ENCODE results near the gene THSD8.
"Not testable (repeated sequence)": the region's sequence is repeated elsewhere in the genome, so short reads cannot be mapped to it uniquely, and the experiment has no call there.

Gene THSD8

GRCh38 chr19:12825254-12826131 is 23.6 kb downstream of the THSD8 start:
- DNase-seq, result peak; percentile 67

GRCh38 chr19:12828494-12828893 is 26.6 kb downstream of the THSD8 start:
- DNase-seq, result no peak

- DNase-seq, result no peak
These were observed 31.5 kb downstream of the THSD8 start for GRCh38 chr19:12833418-12833737.

- peak; percentile 28 for DNase-seq
These were observed 32.1 kb downstream of the THSD8 start for GRCh38 chr19:12833738-12834565.

DNA sequence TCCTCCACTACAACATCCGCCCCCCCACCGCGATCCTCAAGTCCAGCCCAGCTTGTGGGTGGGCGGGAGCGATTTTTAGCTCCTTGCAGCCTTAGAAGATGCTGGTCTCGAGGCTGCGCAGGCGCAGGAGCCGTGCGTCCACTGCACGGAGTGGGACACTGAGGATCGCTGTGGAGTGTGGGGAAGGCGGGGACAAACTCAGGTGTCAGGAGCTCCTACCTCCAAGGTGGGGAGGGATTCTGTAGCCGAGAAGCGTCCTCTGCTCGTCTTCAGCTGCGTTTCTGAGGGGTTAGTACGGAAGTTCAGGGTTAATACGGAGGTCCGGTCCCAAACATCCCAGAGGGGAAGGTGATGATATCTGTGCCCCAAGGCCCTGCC is 32.7 kb downstream of the THSD8 start, which contains the start of gene RTBDN:
TSS of gene RTBDN (minus strand) at position 14 of the 378 bp plus-strand sequence. CDS start 4,600 bp downstream, outside the sequence.
- no peak for DNase-seq

DNA sequence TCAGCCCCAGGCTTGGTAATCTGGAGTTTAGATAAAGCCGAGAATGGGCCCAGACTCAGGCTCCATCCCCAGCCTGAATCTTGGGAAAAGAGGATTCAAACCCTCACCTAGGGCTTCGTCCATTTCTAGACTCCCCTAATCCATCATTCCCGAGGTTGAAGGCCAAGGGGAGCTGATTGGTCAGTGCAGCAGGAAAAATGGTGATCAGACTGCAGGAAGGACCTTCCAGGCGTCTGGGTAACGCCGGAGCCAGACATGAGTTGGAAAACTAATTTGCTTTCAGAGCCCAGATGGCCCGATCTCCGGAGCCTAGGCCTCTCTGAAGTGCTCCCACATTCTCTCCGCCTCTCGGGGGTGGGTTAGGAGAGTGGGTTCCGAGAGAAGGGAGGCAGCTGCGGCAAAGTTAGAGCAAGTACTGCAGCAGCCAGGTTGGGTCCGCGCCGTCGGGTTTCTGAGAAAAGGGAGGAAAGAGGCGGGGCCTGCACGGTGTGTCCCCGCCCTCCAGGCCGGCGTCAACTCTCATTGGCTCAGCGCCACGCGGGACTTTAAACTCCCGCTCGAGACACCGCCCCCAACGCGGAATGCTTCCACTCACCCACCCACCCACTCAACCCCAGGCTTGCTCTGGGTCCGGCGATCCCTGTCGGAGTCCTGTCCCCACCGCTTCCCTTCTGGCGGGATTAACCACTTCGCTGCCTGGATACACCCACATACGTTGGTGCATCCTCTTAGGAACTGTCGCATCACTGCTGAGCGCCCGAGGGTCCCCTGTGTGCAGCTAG is 33.3 kb downstream of the THSD8 start:
- no peak for DNase-seq

DNA sequence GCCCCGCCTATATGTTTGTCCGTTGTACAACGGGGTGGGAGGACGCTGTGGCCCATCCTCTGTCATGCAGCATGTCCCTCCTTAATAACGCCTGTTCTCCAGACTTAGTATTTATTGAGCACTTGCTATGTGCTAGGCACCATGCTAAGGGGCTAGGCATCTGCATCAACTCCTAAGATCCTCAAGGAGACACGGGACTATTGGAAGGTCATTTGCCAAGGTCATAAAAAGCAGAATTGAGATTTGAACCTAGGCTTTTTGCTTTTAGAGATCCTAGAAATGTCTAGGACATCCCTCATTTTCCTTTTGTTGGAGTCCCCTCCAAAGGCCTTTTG is 34.6 kb downstream of the THSD8 start:
- DNase-seq, result no peak

- DNase-seq, result no peak
These were observed 35.4 kb downstream of the THSD8 start for GRCh38 chr19:12837225-12837624.

GRCh38 chr19:12838182-12838885 is 36.5 kb downstream of the THSD8 start, which contains the start of gene MAST1:
TSS of gene MAST1 (plus strand) at chr19:12838515. CDS start at chr19:12838573, 58 bp downstream.
- no peak for DNase-seq

GRCh38 chr19:12838886-12839756 is 37.3 kb downstream of the THSD8 start:
- DNase-seq, result no peak

DNA sequence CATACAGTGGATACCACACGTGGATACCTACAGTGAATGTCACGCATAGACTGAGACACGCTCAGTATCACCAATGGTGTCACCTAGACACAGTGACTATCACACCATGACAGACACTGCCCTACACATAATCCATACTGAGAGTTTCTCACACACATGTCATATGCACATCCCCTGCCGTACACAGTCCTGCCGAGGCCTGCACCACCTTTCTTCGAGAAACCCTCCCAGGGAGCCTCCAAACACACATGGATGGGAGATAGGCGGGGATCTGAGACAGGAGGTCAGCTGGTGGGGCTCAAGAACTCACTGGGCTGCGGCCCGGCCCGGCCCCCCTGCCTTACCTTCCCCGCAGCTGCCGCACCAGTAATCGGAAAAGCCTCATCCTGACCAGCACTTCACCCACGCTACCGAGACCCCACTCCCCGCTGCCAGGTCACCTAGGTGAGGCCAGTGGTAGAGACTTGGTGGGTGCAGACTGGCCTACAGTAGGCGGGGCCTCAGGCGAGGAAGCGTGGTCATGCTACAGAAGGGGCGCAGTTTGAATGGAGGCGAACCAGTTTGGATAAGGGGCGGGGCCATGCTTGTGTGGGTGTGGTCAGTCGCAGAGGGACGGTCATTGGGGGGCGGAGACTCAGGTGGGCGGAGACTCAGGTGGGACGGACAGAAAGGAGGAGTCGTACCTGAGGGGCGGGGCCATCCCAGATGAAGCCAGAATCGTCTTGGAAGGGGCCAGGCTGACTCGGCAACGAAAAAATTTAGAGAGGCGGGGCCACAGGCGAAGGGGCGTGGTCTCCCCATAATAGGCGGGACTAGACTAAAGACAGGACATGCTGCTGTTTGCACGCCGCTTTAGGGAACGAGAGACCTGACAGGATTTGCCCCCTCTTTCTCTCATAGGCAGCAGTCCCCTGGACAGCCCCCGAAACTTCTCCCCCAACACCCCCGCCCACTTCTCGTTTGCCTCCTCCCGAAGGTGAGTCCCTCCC is 38.5 kb downstream of the THSD8 start:
- peak; percentile 67 for DNase-seq

- DNase-seq, result no peak
These were observed 39.2 kb downstream of the THSD8 start for GRCh38 chr19:12841094-12841493.

DNA sequence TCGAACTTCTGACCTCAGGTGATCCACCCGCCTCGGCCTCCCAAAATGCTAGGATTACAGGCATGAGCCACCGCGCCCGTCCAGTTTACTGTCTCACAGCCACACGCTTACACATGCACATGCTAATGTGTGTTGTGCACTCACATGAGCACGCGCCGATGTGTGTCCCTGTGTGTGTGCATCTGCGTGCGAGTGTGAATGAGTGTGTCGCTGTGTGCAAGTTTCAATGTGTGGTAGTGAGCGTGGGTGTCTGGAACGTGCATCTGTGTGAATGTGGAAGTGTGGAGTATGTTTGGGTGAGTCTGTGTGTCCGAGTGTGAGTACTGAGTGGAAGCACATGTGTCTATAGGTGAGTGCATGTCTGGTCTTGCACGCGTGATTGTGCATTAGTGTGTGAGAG is 40.6 kb downstream of the THSD8 start:
- DNase-seq, result no peak

- no peak for DNase-seq
These were observed 41.5 kb downstream of the THSD8 start for GRCh38 chr19:12843328-12843727.

DNA sequence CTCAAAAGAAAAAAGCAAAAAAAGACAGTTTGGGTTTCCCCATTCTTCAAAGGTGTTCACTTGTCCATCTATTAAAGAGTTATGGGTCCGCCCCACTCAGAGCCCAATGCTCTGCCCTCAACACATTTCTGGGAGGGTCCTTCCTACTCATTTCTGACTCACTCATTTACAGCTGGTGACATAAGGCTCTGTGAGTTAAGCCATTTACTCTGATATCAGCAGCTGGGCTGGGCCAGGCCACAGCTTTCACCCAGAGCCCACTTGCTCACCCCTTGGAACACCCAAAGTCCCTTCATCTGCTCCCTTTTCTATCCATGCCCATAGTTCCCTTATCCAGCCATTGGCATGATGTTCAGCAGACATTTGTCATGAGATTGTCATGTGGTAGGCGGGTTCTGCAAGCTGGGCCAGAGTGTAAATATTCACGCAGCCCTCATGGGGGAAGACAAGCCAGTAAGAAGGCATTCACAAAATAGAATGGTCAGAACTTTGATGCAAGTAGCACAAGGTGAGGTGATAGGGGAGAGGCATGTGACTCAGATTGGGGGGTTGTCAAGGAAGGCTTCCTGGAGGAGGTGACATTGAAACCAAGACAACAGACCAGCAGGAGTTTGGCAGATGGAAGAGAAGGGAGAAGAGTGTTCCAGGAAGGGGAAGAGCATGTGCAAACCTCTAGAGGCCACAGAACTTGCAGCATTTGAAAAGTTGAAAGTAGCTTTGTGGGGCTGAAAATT is 42.3 kb downstream of the THSD8 start:
- no peak for DNase-seq

DNA sequence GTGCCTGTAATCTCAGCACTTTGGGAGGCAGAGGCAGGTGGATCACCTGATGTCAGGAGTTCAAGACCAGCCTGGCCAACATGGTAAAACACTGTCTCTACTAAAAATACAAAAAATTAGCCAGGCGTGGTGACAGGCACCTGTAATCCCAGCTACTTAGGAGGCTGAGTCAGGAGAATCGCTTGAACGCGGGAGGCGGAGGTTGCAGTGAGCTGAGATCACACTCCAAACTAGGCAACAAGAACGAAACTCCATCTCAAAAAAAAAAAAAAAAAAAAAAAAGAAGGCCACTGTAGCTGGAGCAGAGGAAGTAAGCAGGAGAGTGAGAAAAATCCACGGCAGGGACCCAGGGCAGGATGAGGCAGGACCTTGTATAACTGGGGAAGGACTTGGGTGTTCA is 44.7 kb downstream of the THSD8 start:
- DNase-seq, result not testable (repeated sequence)

GRCh38 chr19:12847159-12848139 is 45.6 kb downstream of the THSD8 start:
- DNase-seq, result peak; percentile 71

Measured in fibroblast of skin of scalp (primary cell).